GM21423 (cell line): Measurements from ENCODE around the gene KCTD1.
A peak's percentile ranks its signal among the peaks of the same experiment; 100 is the strongest.

Experiments used
- ATAC-seq: cut with Tn5 transposase; IDR thresholded peaks from one replicate; pipeline ENCODE4 v1.9.1; 2021; ENCODE audit warnings: mild to moderate bottlenecking, moderate library complexity; ENCODE audit not compliant: unreplicated experiment

Gene KCTD1

DNA sequence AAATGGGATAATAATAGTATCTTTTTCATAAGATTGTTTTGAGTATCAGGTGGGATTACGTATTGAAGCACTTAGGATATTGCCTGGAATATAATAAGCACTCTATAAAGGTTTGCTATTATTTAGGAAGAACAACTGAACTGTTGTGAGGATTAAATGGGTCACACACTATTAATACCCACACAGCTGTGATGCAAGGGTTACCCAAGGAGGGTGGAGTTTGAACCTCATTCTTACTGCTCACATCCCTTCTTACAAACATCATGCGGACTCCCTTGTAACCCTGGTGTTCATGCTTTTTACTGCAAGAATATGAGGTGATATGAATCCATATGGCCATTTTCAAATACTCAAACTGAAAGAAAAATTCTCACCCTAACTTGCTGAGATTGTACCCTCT lies 113.5 kb downstream of the KCTD1 start:
- no peak for ATAC-seq

DNA sequence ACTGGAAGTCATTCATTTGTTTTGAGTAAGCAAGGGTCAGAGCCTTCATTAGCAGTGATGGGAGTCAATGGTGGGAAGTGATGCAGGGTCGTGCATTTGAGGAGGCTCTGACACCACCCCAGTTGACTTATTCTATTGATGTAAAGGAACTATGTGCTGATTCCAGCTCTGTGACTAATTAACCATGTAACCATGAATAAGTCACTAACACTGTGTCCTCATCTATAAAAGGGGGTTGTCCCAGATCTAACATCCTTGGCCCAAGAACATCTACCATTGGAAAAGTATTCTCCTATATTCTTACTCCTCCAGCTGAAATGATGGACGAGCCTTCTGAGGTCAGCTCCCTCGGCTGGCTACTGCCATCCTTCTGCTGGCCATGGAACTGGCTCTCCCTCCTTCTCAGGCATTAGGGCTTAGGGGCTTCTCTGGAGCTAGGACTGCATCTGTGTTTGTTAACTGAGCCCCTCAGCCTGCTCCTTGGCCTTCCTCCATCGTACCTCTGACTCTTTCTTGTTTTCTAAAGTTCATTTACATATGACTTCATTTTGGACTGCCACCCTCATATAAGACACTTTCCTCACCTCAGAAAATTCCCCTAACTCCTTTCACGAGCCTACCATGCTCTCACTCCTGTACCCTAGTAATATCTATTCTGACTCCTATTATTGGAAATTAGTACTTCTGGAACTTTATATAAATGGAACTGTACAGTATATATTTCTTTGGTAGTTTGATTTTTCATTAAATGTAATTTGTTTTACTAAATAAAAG lies 115.5 kb downstream of the KCTD1 start:
- no peak for ATAC-seq

DNA sequence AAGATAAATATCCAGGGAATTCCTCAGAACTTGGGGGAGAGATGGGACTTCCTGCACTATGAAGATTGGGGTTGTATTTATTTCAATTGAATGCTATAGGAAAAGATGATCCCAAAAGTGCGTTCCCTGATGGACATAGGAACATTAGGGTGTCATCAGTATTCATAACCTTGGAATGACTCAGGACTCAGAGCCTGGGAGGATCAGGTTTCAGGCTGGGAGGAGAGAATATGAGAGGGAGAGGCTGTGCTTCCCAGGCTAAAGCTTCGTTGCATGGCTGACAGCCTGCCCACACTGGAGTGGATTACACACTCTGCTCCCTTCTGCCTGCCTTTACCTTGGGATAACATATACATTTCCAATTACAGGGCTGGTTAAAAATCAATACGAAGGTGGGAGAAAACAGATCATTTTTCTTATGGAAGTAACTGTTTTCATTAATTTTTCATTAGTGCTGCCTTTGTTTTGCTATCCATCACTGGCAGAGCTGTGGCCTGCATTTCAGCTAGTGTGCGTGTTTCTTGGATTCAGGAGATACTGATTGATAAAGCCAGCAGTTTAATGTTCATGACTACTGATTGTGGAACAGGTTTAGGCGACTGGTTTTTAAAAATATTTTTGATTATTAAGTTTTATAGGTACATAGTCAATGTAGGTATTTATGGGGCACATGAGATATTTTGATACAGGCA lies 118.7 kb downstream of the KCTD1 start:
- ATAC-seq: no peak

DNA sequence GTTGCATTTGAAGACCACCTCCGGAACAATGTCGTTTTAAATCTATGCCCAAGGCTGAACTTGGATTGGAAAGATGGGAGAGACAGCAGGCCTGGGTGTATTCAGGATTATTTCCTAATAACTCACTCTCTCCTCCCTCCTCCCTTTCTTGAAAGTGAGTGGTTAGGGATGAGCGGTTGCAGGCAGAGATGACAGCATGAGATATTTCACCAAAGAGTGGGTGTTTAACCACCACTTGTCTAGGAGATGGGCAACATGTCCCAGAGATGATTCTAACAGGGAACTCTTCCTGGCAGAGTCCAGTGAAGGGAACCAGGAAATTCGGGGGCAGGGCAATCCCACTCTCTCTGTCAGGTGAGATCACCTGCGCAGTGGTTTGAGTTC lies 123.2 kb downstream of the KCTD1 start:
- no peak for ATAC-seq

DNA sequence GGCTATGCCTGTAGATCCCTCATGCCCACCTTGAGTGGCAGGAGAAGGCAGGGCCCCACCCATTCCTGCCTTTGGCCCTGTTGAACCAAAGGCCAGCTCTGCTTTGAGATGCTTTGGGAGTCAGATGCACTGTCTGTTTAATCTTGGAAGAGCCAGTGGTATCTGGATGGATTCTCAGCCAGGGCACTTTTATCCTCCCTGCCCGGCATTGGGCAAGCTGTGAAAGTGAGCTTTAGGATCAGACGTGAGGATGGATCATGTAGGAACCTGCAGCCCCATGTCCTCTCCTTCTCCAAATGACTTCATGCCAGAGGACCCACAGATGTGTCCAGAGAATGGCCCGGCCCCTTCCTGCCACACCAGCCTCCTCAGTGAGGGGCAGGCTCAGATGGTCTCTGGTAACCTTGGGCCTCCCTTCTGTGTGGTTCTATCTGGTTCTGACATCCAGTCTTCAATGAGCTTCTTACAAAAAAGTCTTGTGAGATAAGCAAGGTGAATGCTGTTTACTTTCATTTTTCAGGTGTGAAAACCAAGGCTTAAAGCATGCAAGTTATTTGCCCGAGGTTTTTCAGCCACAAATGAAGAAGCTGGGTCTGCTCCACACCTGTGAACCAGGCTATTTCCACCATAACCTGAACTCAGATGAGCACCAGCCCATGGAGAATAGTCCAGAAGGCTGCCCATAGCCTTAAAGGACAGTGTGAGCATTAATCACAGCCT lies 123.8 kb downstream of the KCTD1 start:
- ATAC-seq: no peak

DNA sequence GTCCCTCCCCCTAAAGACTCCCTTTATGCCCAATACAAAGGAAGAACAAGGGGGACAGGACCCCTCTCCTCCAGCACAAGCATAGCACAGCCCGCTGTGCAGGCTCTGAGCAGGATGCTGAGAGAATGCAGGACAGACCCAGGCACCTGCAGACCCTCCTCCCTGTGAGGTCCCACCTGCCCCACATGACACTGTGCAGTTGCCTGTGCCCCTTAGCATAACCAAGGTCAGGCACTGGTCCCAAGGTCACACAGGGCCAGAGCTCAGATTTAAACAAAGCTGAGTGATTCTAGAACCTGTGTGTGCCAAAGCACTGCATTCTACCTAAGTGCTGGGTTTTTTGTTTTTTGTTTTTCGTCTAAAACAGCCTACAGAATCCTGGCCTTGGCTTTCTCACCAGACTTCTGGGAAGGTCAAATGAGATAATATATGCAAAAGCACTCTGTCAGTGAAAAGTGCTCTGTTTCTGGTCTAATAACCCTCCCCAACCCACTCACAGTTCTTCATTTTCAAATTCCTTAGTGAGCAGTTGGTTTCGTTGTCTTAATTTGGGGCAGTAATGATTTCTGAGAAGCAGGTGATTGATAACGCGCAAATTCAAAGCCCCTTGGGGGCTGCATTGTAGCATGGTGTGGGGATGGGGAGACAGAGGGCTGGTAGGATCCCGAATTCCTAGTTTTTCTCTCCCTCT lies 125.7 kb downstream of the KCTD1 start:
- peak; percentile 55 for ATAC-seq

DNA sequence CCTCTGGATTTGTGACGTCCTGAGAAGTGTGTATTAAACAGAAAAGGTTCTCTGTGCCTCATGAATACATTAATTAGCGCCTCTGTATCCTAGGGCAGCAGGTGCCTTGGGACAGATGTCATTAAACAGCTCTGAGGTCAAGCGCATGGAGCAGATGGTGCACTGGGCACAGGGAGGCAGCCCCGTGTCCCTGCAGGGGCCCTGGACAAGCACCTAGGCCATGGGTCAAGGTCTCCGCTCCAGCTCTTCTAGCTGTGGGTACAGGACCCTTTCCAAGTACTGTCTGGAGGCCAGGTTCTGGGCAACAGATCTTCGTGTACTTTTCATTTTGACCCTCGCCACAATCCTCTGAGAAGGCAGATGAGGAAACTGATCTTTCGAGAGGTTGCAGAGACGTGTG lies 126.4 kb downstream of the KCTD1 start:
- ATAC-seq: no peak

DNA sequence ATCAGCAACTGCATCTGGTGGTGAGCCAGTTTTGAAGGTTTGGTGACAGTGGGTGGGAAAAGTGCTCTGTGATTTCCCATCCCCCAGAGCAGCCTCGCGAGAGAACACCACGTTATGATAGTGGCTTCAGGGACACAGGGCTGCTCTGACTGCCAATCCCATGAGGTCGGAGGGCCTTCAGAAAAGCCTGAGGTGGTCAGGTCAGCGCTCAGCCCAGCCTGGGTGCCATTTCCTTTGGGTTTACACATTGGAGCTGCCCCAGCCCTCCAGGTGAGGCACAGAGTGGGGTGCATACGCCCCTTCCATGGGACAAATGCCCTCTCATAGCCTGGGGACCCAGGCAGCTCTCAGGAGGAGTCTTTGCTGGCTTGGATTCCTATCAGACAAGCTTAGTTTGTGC lies 126.8 kb downstream of the KCTD1 start:
- no peak for ATAC-seq

DNA sequence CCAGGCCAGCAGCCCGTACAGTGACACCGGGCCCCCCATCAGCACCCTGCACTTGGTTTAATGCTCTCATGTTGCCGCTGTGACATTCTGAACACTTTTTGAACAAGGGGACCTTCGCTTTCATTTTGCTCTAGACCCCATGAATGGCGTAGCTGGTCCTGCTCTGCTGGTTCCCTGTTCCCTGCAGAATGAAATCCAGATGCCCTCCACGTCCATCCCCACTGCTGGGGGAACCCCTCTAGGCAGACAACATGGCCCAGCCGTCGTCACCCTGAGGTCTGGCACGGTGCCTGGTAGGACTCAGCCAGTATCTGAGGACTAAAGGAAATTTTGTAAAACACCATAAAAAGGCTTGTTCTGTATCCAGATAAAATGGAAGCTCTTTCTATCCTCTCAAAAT lies 128.6 kb downstream of the KCTD1 start:
- ATAC-seq: no peak

DNA sequence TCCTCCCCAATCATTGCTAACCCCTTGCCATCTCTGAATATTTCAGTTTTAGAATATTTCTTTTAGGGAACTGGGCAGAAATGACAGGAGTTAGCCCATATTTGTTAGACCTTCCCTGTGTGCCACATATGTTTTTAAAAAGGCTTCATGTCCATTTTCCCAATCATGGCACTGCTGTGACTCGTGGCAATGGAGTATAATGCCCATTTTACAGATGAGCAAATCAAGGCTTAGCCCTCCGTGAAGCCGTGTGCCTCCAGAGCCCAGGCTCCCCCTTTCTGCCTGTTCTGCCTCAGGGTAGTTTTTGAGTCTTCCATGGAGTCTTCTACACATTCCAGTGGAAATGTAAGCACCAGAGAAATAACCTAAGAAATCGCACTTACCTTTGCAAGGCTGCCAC lies 130.1 kb downstream of the KCTD1 start:
- no peak for ATAC-seq

DNA sequence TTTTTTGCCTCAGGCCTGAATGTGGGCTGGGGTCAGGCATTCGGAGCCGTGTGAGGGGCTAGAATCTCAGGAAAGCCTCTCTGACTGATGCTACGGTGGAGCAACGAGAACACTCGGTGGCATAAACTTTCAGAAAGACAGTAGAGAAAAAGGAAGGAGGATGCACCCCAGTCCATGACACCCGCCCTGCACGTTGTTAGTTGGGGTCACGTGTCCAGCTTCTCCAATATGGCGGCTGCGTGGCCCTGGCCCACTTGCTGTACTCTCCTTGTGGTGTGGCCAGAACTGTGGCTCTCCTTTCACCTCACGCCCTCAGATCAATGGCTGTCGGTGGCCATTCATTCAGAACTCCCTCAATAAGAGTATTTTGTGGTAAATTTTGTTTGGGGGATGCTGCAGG lies 131.2 kb downstream of the KCTD1 start:
- no peak for ATAC-seq

DNA sequence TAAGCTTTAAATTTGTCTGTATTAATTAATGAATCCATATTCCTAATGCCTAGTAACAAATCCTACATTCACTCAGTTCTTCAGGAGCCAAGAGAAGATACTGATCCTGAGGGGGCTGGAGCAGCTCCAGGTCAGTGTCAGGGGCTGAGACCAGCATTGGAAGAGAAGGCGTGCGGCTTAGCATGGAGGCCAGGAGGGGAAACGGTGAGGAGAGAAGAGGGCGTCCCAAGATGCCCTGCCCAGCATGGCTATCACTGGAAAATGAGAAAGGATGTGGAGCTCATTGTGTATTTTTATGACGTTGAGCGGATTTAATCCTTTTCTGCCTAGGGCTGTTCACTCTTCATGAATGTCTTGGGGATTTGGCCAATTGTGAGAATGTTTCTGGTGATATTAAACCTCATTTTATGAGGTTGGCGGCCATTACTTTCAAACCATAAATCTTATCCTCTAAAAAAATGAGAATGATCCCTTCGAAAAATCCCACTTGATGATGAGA lies 131.7 kb downstream of the KCTD1 start:
- no peak for ATAC-seq

DNA sequence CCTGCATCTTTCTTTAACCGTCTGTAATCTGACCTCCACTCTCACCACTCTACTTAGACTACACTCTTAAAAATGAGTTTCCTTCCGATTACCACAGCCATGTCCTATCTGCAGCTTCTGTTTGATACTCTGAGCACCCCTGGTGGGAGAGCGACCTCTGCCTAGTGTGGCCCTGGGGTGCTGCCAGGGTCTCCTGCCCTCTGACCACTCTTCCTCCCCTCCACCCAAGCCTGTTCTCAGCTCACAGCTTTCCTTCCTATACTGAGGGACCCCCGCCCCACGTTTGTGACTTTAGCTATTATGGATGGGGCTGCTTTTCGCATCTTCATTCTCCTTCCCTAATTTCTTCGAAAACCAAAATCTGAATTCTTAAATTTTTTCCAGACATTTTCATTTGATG lies 132.7 kb downstream of the KCTD1 start:
- no peak for ATAC-seq

DNA sequence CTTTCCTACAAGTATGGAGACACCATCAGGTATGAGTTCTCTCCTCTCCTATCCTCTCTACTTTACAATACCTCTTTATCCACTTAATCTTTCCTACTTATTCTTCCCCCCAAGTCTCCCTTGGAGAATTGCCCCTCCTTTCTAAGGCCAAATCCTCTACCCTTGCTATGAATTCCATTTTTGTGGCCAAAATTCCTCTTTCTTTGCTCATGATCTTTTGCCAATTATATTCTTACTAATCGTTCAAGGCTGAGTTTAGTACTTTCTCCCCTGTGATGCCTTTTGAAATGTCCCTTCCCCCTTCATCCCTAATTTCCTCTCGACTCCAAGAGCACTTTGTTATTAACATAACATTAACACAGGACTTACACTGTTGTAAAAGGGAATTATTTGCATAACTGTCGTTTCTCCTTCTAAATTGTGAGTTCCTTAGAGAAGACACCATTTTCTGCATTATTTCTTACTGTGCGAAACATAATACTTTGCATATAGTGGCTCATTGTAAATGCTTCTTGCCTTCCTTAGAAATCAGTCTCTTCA lies 133.4 kb downstream of the KCTD1 start:
- no peak for ATAC-seq

DNA sequence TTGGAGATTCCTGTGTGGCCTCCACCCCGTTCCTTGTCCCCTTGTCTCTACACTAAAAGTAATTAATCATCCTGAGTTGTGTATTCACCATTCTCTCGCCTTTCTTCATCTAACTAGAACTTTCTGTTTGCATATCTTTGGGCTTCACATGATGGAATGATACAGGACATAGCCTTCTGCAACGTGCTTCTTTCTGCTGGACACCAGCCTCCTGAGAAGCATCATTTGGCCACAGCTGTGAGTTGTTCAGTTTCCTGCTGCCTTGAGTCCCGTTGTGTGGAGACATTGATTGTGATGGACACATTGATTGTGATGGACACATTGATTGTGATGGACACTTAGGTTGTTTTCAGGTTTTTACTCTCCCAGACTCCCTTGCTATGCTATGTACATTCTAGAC lies 139.3 kb downstream of the KCTD1 start:
- no peak for ATAC-seq

DNA sequence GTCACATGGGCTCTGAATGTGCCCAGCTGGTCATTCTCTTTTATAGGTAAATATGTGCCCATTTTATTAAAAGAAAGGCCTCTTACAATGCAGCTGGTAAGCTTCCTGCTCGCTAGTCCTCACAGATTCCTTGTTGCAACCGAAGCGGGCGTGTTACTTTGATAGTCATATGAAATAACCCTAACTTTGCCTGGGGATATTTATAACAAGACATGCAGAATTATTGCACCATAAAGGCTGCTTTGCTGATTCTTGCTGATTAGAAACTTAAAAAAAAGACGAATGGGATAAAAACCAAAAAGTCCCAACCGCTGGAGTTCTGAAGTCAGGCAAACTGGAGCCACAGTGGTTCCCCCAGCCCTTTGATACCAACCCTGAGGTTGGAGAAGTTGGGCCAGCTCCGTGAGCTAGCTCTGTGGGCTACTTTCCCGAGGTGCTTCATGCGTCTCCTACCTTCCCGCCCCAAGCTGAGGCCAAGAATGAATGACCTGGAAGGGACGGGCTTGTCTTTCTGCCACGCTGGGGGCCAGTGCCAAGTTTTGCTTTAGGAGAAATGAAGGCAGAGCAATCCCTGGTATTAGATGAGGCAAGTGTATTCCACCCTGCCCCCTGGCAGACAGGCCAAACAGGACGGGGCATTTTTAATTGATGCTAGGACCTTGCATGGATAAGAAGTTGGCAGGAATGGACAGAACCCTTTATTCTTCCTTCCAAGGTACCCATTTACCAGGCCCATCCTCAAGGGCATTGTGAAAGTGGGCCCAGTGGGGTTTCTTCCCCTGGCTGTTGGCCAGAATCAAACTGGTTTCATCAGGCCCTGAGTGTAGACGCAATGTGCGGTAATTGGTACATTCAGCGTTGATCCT lies 140.4 kb downstream of the KCTD1 start:
- no peak for ATAC-seq

DNA sequence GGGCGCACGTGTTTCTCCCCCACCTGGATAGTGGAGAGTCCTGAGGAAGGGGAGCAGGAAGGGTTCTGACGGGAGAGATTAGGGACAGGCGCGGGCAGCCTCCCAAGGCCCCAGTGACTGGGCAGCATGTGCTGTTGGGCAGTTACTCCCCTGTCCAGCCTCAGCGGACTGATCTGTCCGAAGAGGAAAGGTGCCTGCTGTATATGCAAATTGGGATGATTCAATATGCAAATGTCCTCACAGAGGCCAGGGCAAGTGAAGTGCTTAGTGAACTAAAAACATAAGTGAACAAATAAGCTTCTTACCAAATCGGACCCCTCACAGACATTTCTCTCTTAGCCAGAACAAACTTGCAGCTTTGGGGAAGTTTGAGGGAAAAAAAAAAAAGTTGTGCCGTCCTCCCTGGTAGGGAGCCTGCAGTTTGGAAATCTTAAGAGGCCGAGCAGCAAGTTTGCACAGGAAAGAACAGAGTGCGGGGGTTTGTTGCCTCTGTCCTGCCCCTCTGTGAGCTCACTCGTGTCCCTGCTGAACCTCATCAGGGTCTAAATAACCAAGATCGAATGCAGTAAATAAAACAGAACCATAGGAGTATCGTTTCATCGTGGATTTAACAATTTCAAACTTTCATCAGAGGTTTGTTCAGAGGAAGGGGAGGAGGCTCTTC lies 141.4 kb downstream of the KCTD1 start:
- no peak for ATAC-seq

DNA sequence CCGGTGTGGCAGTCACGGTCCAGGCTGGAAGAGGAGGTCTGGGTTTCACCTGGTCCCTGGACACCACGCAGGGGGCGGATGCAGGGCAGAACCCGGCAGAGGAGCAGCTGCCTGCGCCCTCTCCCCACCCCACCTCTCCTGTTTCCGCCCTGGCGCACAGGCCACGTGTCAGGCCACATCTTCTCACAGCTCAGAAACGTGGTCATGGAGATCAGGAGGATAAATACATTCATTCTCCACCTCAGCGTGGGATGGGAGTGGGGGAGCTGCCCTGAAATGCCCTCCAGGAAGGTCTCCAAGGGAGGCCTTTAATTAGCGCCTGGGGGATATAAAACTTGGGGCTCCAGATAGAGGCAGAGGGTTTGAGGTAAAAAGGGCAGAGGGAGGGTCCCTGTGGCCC lies 142.0 kb downstream of the KCTD1 start:
- ATAC-seq: no peak

DNA sequence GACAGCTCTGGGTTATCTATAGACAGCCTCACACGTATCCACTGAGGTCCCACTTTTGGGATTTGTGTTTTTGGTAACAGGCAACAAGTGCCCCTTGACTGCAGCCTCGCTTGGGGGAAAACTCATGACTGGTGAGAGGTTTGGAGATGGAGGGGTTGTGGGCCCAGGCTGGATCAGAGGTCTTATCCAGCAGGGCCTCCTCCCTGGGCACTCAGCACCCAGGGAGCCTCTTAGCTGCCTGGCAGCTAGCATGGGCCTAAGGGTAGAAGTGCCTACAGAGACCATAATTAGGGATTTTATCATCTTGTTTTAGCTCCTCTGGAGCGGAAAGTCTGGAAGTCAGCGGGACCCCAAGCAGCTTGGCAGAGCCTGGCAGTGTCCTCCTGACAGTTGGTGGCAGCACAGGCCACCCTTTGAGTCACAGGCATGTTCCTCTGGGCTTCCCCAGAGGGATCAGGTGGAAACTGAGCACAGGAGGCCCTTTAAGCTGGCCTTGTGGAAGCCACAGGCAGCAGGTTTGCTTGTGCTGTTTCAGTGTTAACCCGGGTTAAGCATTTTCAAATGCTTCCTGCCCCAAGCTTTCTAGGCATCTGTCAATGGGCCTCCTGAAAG lies 143.1 kb downstream of the KCTD1 start:
- peak; percentile 91 for ATAC-seq
